ENCODE measurements around the gene SDSL. TPM values are rescaled to one million over a fixed set of nuclear protein-coding genes. Genes with fewer than 3 reads are reported as not detected.

SDSL gene
- total RNA-seq, 1 donor from 2014 or later = not detected

GRCh38 chr12:113405694-113406093 is 16.5 kb upstream of the SDSL start:
- TF ChIP-seq POLR2AphosphoS5 (IDR thresholded peaks at IDR 0.05; ENCODE audit: insufficient read depth in 1 of 2, low read depth in 1 of 2) (no peak), POLR2A (IDR thresholded peaks at IDR 0.05) (no peak)
- TF ChIP-seq, protein P1, sequence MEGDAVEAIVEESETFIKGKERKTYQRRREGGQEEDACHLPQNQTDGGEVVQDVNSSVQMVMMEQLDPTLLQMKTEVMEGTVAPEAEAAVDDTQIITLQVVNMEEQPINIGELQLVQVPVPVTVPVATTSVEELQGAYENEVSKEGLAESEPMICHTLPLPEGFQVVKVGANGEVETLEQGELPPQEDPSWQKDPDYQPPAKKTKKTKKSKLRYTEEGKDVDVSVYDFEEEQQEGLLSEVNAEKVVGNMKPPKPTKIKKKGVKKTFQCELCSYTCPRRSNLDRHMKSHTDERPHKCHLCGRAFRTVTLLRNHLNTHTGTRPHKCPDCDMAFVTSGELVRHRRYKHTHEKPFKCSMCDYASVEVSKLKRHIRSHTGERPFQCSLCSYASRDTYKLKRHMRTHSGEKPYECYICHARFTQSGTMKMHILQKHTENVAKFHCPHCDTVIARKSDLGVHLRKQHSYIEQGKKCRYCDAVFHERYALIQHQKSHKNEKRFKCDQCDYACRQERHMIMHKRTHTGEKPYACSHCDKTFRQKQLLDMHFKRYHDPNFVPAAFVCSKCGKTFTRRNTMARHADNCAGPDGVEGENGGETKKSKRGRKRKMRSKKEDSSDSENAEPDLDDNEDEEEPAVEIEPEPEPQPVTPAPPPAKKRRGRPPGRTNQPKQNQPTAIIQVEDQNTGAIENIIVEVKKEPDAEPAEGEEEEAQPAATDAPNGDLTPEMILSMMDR (IDR thresholded peaks at IDR 0.05) = no peak
- Histone ChIP-seq H3K27me3 (no peaks in the 10 kb centered on the region), H3K4me1 (no peaks in the 10 kb centered on the region), H3K9me3 (no peaks in the 10 kb centered on the region), H3K36me3 (no peaks in the 10 kb centered on the region), H3K4me3 (no peak overlapping the region), H3K27ac (no peak overlapping the region)
- DNase-seq (ENCODE audit: extremely low spot score in 2 of 2) = no peak
- intact Hi-C loops (cut with DNase I) = no loop called here

GRCh38 chr12:113407931-113408600 is 14.1 kb upstream of the SDSL start:
- TF ChIP-seq, protein P1 (IDR thresholded peaks at IDR 0.05) = no peak
- TF ChIP-seq POLR2AphosphoS5 (IDR thresholded peaks at IDR 0.05; ENCODE audit: insufficient read depth in 1 of 2, low read depth in 1 of 2) (no peak), POLR2A (IDR thresholded peaks at IDR 0.05) (no peak)

GRCh38 chr12:113408756-113409298 is 13.4 kb upstream of the SDSL start:
- Histone ChIP-seq H3K27ac (no peak overlapping the region), H3K4me3 (no peak overlapping the region), H3K9me3 (no peaks in the 10 kb centered on the region), H3K4me1 (no peaks in the 10 kb centered on the region), H3K27me3 (no peaks in the 10 kb centered on the region), H3K36me3 (no peaks in the 10 kb centered on the region)
- no peak for DNase-seq (ENCODE audit: extremely low spot score in 2 of 2)
- TF ChIP-seq POLR2AphosphoS5 (IDR thresholded peaks at IDR 0.05; ENCODE audit: insufficient read depth in 1 of 2, low read depth in 1 of 2) (no peak), POLR2A (IDR thresholded peaks at IDR 0.05) (no peak)
- TF ChIP-seq, protein P1 (IDR thresholded peaks at IDR 0.05) = no peak
- intact Hi-C loops (cut with DNase I) = no loop called here

More at GRCh38 chr12:113407931-113408600, 14.1 kb upstream of the SDSL start:
- no peak for DNase-seq (ENCODE audit: extremely low spot score in 2 of 2)
- H3K27ac ChIP-seq = no peak overlapping the region
- H3K9me3 ChIP-seq = no peaks in the 10 kb centered on the region
- H3K36me3 ChIP-seq = no peaks in the 10 kb centered on the region
- intact Hi-C loops (cut with DNase I) = no loop called here
- no peaks in the 10 kb centered on the region for H3K27me3 ChIP-seq
- H3K4me3 ChIP-seq = no peak overlapping the region
- H3K4me1 ChIP-seq = no peaks in the 10 kb centered on the region

- intact Hi-C loops (cut with DNase I) = no loop called here
- Histone ChIP-seq H3K36me3 (no peaks in the 10 kb centered on the region), H3K9me3 (no peaks in the 10 kb centered on the region), H3K27ac (no peak overlapping the region), H3K27me3 (no peaks in the 10 kb centered on the region), H3K4me3 (no peak overlapping the region), H3K4me1 (no peaks in the 10 kb centered on the region)
- TF ChIP-seq POLR2A (IDR thresholded peaks at IDR 0.05) (no peak), POLR2AphosphoS5 (IDR thresholded peaks at IDR 0.05; ENCODE audit: insufficient read depth in 1 of 2, low read depth in 1 of 2) (no peak)
- TF ChIP-seq, protein P1 (IDR thresholded peaks at IDR 0.05) = no peak
- DNase-seq (ENCODE audit: extremely low spot score in 2 of 2) = no peak
These were observed 12.6 kb upstream of the SDSL start for GRCh38 chr12:113409462-113410124.

DNA sequence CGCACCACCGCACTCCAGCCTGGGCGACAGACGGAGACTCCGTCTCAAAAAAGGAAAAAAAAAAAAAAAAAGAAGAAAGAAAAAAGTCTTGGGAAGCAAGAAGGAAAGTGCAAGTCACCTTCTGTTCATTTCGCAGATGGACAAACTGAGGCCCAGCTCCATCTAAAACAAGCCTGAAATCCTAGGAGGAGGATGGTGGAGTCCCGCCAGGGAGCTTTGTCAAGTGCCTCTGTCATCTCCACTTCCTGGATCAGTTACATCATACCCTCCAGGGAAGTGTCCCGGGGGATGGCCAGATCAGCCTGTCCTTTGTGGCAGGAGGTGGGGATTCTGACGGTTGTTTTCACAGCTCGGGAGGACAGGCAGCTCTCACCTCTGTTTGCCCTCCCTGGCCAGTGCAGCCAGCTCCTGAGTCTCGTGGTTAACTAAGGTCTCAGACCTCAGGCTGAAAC is 8.7 kb upstream of the SDSL start:
- TF ChIP-seq POLR2AphosphoS5 (IDR thresholded peaks at IDR 0.05; ENCODE audit: insufficient read depth in 1 of 2, low read depth in 1 of 2) (no peak), POLR2A (IDR thresholded peaks at IDR 0.05) (no peak)
- TF ChIP-seq, protein P1 (IDR thresholded peaks at IDR 0.05) = no peak
- Histone ChIP-seq H3K4me1 (no peaks in the 10 kb centered on the region), H3K36me3 (no peaks in the 10 kb centered on the region), H3K9me3 (no peaks in the 10 kb centered on the region), H3K4me3 (no peak overlapping the region), H3K27me3 (no peaks in the 10 kb centered on the region), H3K27ac (no peak overlapping the region)
- DNase-seq (ENCODE audit: extremely low spot score in 2 of 2) = no peak
- intact Hi-C loops (cut with DNase I) = no loop called here
